ENCODE data around the gene ELAPOR2.
"Not testable (repeated sequence)": the region's sequence is repeated elsewhere in the genome, so short reads cannot be mapped to it uniquely, and the experiment has no call there.

Gene ELAPOR2

GRCh38 chr7:87059525-87060287 lies at the start of gene ELAPOR2:
Gene ELAPOR2 (minus strand): TSS chr7:87059654. CDS start chr7:87059513, 141 bp downstream.
- DNase-seq: peak; percentile 94

- peak; percentile 73 for DNase-seq
Measured at GRCh38 chr7:87107949-87108776, 48.7 kb upstream of the ELAPOR2 start.

GRCh38 chr7:87106974-87107612 lies 47.6 kb upstream of the ELAPOR2 start:
- DNase-seq: peak; percentile 60

- DNase-seq: no peak
Measured at GRCh38 chr7:87105401-87105800, 45.9 kb upstream of the ELAPOR2 start.

- DNase-seq: no peak
Measured at GRCh38 chr7:87100326-87100725, 40.9 kb upstream of the ELAPOR2 start.

- not testable (repeated sequence) for DNase-seq
Measured at GRCh38 chr7:87097375-87097774, 37.9 kb upstream of the ELAPOR2 start.

GRCh38 chr7:87094322-87094721 lies 34.9 kb upstream of the ELAPOR2 start:
- no peak for DNase-seq

GRCh38 chr7:87092568-87093091 lies 33.2 kb upstream of the ELAPOR2 start:
- DNase-seq: no peak

GRCh38 chr7:87091487-87092066 lies 32.1 kb upstream of the ELAPOR2 start:
- no peak for DNase-seq

- DNase-seq: no peak
Measured at GRCh38 chr7:87083865-87084519, 24.5 kb upstream of the ELAPOR2 start.

GRCh38 chr7:87082675-87083074 lies 23.2 kb upstream of the ELAPOR2 start:
- no peak for DNase-seq

- DNase-seq: no peak
Measured at GRCh38 chr7:87075671-87076404, 16.4 kb upstream of the ELAPOR2 start.

- no peak for DNase-seq
Measured at GRCh38 chr7:87067788-87068187, 8.3 kb upstream of the ELAPOR2 start.

- DNase-seq: no peak
Measured at GRCh38 chr7:87060288-87060537, 759 bp upstream of the ELAPOR2 start.

- DNase-seq: peak; percentile 60
Measured at GRCh38 chr7:87058744-87059524, 520 bp downstream of the ELAPOR2 start.

GRCh38 chr7:87057210-87057609 lies 2.2 kb downstream of the ELAPOR2 start:
- peak; percentile 77 for DNase-seq

GRCh38 chr7:87056346-87056745 lies 3.1 kb downstream of the ELAPOR2 start:
- DNase-seq: no peak

- no peak for DNase-seq
Measured at GRCh38 chr7:87048839-87049238, 10.6 kb downstream of the ELAPOR2 start.

GRCh38 chr7:87046456-87046855 lies 13.0 kb downstream of the ELAPOR2 start:
- peak; percentile 19 for DNase-seq

- not testable (repeated sequence) for DNase-seq
Measured at GRCh38 chr7:87044713-87045112, 14.7 kb downstream of the ELAPOR2 start.

GRCh38 chr7:87041586-87041985 lies 17.9 kb downstream of the ELAPOR2 start:
- DNase-seq: not testable (repeated sequence)

All from OCI-M1 (cell line).